ENCODE measurements around the gene SRGAP2B.
"Not testable (repeated sequence)": the region's sequence is repeated elsewhere in the genome, so short reads cannot be mapped to it uniquely, and the experiment has no call there.

DNA sequence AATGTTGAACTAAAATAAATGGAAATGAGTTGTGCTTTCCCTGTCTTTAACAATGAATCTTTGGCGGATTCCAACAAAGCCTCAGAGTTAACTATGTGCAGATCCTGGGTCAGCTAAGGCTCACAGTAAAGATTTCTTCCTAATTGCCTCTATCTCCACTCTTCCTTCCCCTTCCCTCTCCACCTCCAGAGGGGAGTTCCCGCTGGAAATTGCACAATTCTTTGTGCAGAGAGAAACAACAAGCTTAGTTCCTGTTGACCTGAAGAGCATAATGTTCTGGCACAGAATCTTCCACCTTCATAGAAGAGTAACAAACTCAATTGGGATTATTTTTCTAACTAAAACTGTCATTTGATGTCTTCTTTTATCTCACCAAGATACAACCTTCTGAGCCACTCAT is 77.4 kb downstream of the SRGAP2B start:
- not testable (repeated sequence) for TF ChIP-seq EP300, POLR2A, POLR2AphosphoS5 (IDR thresholded peaks at IDR 0.05)
- TF ChIP-seq, protein P1, sequence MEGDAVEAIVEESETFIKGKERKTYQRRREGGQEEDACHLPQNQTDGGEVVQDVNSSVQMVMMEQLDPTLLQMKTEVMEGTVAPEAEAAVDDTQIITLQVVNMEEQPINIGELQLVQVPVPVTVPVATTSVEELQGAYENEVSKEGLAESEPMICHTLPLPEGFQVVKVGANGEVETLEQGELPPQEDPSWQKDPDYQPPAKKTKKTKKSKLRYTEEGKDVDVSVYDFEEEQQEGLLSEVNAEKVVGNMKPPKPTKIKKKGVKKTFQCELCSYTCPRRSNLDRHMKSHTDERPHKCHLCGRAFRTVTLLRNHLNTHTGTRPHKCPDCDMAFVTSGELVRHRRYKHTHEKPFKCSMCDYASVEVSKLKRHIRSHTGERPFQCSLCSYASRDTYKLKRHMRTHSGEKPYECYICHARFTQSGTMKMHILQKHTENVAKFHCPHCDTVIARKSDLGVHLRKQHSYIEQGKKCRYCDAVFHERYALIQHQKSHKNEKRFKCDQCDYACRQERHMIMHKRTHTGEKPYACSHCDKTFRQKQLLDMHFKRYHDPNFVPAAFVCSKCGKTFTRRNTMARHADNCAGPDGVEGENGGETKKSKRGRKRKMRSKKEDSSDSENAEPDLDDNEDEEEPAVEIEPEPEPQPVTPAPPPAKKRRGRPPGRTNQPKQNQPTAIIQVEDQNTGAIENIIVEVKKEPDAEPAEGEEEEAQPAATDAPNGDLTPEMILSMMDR (IDR thresholded peaks at IDR 0.05): not testable (repeated sequence)
